ENCODE data around the gene XDH.

XDH gene

GRCh38 chr2:31401580-31401979, 13.0 kb downstream of the XDH start:
- no peak for DNase-seq

- no peak for DNase-seq
These were observed 15.7 kb downstream of the XDH start for GRCh38 chr2:31398881-31399280.

- peak; percentile 33 for DNase-seq
These were observed 17.4 kb downstream of the XDH start for GRCh38 chr2:31397094-31397493.

DNA sequence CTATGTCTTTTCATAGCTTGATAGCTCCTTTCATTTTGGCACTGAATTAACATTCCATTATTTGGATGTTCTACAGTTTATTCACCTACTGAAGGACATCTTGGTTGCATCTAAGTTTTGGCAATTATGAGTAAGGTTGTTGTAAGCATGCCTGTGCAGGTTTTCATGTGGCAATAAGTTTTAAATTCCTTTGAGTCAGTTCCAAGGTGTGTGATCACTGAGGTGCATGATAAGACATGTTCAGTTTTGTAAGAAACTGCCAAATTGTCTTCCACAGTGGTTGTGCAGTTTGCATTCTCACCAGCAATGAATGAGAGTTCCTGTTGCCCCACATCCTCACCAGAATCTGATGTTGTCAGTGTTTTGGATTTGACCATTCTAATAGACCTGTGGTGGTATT, 24.2 kb downstream of the XDH start:
- no peak for DNase-seq

DNA sequence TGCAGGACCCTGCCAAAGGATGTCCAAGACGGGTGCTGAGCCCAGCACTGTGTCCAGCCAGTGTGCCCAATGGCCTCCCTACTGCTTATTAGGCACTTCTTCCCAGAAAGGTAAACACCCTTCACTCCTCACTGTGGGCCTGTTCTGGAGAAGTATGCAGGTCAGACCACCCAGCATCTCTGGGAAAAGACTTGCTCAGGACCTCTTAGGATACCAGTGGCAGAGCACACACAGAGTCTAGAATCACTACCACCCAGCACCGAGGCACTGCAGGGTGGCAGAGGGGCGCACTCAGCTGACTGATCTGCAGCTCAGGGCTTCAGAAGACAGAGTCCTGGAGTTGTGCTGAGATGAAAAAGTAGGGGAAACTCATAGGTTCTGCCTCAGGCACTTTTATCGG, 25.8 kb downstream of the XDH start:
- no peak for DNase-seq

DNA sequence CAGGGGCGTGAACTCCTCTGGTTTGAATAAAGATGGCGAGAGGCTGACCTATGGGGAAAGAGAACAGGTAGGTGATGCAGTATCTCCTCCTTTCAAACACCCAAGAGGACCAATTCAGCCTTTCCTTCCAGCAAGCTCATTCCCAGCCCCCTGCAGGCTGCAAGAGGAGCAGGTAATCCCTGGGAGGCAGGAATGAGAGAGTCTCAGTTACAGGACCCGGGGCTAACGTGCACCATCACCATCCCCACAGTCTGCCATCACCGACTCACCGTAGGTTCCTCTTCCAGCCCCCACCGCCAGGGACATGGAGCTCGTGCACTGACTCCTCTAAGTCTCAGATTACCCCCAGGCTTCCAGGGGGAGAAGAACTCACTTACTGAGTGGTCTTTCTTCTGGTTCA, 26.7 kb downstream of the XDH start:
- DNase-seq = no peak

GRCh38 chr2:31386648-31387047, 27.9 kb downstream of the XDH start:
- no peak for DNase-seq

DNA sequence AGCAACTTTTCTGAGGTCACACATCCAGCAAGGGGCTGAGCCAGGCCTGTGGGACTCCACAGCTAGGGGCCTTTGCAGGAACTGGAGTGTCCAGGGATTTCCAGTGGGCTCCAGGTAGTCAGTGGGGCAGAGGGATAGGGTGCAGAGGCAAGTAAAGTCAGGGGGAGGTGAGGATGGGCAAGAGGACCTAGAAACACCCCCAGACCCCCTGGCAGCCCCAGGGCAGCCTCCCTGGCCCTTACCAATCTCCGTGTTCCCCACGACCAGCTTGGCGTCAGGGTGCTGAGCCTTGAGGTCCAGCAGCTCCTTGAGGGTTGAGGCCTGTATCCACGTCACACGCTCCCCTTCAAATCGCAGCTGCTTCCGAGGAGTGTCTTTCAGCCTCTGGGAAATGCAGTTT, 28.4 kb downstream of the XDH start:
- no peak for DNase-seq

- DNase-seq = no peak
These were observed 29.7 kb downstream of the XDH start for GRCh38 chr2:31384771-31385276.

- no peak for DNase-seq
These were observed 30.2 kb downstream of the XDH start for GRCh38 chr2:31384351-31384750.

DNA sequence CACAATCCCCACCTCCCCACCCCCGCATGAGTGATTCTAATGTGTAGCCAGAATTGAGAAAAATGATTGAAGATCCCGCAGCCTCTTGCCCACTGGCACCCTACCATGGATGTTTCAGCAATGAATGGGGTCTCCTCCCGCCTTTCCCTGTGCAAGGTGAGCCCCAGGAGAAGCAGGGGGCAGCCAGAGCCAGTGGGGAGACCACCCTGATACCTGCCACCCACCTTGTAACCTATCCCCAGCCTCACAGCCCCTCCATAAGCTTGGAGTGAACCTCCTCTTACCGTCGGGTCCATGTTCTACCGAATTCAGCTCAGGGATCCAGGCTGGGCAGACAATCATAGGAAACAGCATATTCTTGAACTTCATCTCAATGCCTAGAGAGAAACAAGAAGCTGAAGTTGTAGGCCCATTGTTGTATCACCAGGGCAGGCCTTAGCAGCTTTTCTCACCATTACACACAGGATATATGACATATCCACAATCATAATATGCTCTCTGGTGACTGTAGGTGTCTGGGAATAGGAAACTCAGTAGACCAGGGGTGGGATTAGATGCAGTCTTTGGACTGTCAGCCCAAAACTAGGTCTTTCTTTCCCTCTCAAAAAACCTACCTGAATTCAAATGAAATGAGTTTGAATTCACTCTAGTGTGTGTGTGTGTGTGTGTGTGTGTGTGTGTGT, 30.9 kb downstream of the XDH start:
- DNase-seq = no peak

DNA sequence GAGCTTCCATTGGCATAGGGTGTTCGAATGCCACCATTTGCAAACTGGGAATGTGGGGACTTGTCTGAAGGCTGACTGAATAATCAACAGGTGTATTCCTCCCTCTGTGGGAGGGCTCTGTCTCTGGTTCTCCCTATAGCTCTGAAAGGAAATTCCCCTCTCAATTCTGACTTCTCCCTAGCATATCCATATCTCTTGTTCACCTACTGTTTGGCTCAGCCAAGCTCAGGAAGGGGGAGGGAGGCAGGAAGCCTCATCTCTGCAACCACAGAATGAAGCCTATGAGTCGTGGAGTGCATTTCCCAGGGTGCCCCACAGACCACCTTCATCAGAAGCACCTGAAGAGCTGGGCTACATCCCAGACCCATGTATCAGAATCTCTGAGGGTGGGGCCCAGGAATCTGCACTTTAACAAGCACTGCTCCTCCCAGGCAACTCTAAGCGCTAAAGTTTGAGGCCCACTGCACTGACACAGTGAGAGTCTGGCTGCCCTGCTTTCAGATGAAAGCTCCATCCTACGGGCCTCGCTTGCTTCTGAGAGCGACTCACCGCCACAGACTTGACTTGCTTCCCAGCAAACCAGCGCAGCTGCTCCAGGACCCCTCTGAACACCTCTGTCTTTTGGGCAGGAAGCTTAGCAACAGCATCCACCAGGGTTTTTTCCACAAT, 32.0 kb downstream of the XDH start:
- DNase-seq = no peak

DNA sequence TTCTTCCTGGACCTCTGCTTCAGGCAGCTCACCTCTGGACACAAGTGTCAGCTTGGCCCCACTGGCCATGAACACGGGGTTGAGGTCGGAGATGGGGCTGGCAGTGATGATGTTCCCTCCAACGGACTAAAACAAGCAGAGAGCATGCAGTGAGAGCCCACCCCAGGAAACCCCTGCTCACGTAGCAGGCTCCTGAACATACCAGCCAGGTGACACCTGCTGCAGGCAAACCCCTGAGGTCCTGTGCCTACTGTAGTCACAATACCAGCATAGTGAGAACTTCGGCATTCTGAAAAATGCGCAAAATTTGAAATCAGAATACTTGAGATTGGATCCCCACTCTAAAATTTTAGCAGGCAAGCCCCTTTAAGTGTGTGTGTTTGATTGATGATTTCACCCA, 32.9 kb downstream of the XDH start:
- no peak for DNase-seq

DNA sequence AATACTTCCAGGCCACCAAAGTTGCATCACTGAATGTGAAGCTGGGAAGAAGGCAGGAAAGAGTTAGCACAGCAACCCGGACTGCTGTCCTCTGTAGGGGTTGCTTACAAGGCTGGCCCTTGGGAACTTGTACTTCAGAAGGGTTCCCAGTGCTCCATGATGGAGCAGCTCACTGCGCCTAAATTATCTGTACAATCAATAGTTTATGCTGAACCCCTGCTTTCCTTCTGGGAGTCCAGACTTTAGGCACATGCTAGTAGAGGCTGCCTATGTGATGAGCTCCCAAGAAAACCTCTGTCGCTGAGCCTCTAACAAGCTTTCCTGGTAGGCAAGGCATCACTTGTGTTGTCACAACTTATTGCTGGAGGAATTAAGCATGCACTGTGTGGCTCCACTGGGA, 34.3 kb downstream of the XDH start:
- no peak for DNase-seq

DNA sequence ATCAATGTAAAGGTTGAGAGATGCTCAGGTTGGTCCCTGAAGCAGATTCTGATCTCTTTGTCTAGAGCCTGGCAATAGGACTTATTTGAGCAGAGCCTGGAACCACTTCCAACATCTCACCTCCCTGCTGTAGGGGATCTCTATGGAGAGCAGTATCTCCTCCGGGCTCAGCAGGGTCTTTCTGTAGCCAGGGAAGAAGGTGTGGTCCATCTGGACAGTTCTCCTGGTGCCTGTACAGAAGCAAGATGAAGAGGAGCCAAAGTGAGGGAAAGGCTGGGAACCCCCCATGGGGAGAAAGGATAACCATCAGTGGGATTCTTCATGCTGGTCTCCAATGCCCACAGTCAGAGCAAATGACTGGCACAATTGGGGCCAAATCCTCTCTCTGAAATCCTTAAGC, 34.8 kb downstream of the XDH start:
- no peak for DNase-seq

GRCh38 chr2:31378791-31379501, 35.6 kb downstream of the XDH start:
- no peak for DNase-seq

DNA sequence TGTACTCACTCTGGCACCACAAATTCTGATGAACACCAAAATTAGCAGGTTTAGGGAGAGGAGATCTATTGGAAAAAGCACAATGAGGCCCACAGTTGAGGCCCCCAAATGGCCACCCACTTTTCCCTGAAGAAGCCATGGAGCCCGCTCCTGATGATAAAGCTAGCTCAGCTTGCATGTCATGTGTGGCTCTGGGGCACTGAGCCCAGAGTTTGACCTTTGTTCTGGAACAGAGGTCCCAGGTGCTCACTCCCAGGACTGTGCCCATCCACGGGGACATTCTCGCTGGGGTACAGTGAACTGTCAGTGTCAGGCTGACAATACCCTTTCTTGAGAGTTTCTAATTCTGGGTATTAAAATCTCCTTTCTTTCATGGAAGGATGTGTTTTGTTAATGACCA, 36.2 kb downstream of the XDH start:
- DNase-seq = no peak

DNA sequence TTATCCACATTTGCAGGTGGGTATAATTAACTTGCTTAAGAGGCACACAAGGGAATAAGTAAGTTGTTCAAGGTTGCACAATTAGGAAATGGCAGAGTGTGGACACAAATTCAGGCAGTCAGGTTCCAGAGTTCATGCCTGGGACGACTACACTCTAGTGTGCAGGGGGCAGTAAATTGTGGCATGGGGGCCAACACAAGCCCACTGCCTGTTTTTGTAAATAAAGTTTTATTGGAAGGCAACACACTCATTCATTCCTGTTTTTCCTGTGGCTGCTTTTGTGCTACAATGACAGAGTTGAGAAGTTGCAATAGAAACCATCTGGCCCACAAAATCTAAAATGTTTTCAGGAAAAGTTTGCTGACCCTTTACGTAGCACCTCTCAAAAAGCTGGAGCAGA, 41.4 kb downstream of the XDH start:
- DNase-seq = no peak

DNA sequence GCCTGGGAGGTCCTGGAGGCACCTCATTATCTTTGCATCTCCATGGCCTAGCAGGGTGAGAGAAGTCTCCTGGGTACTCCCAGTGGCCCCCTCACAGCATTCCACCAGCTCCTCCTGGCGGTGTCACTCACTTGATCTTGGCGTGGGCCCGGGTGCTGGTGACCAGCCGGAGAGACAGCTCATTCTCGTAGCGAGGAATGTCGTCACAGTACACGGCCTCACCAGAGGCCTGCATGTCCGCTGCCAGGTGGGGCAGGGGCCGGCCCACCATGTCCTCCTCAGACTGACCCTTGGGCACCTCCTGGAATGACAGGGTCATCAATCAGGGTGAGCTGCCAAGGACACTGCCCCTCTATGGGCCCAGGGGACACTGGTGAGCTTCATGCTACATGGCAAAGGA, 42.4 kb downstream of the XDH start:
- no peak for DNase-seq

GRCh38 chr2:31371691-31372090, 42.9 kb downstream of the XDH start:
- no peak for DNase-seq

GRCh38 chr2:31366733-31367132, 47.8 kb downstream of the XDH start:
- DNase-seq = no peak

- DNase-seq = no peak
These were observed 48.6 kb downstream of the XDH start for GRCh38 chr2:31365834-31366505.

GRCh38 chr2:31365348-31365747, 49.2 kb downstream of the XDH start:
- no peak for DNase-seq
